BLaER1 (cell line): ENCODE measurements around the gene HEATR5B.
"Not testable (repeated sequence)": the region's sequence is repeated elsewhere in the genome, so short reads cannot be mapped to it uniquely, and the experiment has no call there.

ENCODE experiments used
- H3K27ac ChIP-seq: shearing (Covaris generic); formaldehyde crosslinking; 2 replicates; pipeline ENCODE4 v1.8.1; 2022
- H3K27me3 ChIP-seq: shearing (Covaris generic); formaldehyde crosslinking; 2 replicates; pipeline ENCODE4 v1.8.1; 2022
- H3K36me3 ChIP-seq: shearing (Covaris generic); formaldehyde crosslinking; 2 replicates; pipeline ENCODE4 v1.8.1; 2022
- H3K4me1 ChIP-seq: shearing (Covaris generic); formaldehyde crosslinking; 2 replicates; pipeline ENCODE4 v1.8.1; 2022
- H3K4me2 ChIP-seq: shearing (Covaris generic); formaldehyde crosslinking; 2 replicates; pipeline ENCODE4 v1.8.1; 2022
- H3K4me3 ChIP-seq: shearing (Covaris generic); formaldehyde crosslinking; 2 replicates; pipeline ENCODE4 v1.8.1; 2022
- H3K9ac ChIP-seq: shearing (Covaris generic); formaldehyde crosslinking; 2 replicates; pipeline ENCODE4 v1.8.1; 2022
- H3K9me3 ChIP-seq: shearing (Covaris generic); formaldehyde crosslinking; 2 replicates; pipeline ENCODE4 v1.8.1; 2022
- H4K20me1 ChIP-seq: shearing (Covaris generic); formaldehyde crosslinking; 2 replicates; pipeline ENCODE4 v1.8.1; 2022
- Cebpa-rat ChIP-seq: shearing (Covaris generic); IDR thresholded peaks from 2 replicates; pipeline ENCODE4 v1.8.1; 2022

The HEATR5B gene

DNA sequence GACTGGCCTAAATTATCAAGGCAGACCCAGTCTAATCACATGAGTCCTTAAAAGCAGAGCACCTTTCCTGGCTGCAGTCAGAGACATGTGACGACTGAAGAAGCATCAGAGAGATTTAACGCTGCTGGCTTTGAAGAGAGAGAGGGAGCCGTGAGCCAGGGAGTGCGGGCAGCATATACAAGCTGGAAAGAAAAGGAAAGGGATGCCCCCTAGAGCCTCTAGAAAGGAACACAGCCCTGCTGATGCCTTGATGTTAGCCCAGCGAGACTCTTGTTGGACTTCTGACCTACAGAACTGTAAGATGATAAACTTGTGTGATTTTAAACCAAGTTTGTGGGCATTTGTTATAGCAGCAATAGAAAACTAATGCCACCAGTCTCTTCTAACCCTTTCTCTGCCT, 58.1 kb downstream of the HEATR5B start:
- Histone ChIP-seq H3K4me2 (no peak overlapping the region), H3K4me3 (no peak overlapping the region), H3K4me1 (no peaks in the 10 kb centered on the region), H3K27me3 (no peaks in the 10 kb centered on the region), H3K27ac (no peak overlapping the region), H4K20me1 (no peaks in the 10 kb centered on the region), H3K9ac (no peak overlapping the region), H3K36me3 (peaks cover 67% of the 10 kb centered on the region), H3K9me3 (no peaks in the 10 kb centered on the region)
- TF ChIP-seq Cebpa-rat = no peak

DNA sequence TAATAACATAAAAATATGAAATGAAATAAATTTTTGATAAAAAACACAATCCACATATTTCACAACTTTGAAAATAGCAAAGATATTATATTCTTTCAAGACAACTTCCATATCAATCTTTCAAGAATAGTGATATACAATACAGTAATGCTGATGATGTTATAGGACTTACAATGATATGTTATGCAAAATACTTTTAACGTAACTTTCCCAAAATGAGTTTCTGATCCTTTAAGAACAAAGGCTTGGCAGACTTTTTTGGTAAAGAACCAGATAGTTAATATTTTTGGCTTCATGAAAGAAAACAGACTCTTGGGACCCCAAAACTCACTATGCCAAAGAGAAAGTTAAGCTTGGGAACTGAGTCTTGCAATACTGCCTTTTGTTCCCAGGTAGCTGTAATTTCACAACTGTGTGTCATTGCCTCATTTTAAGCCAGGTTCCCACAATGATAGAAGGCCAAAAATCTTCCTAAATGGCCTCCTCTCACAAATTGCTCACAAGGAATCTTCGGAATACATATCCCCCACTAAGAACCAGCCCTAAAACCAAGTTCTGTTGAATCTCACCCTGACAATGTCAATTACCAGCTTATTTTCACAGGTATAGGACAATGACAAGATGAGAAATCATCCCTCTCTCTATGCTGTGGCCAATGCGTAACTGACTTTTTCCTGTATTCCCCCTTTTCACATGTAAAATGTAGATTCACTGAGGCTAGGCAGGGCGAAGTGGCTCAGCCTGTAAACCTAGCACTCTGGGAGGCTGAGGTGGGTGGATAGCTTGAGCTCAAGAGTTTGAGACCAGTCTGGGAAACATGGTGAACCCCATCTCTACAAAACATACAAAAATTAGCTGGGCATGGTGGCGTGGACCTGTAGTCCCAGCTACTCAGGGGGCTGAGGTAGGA, 63.0 kb downstream of the HEATR5B start:
- no peaks in the 10 kb centered on the region for H3K27me3 ChIP-seq
- H3K9me3 ChIP-seq = no peaks in the 10 kb centered on the region
- no peak overlapping the region for H3K27ac ChIP-seq
- H3K4me2 ChIP-seq = no peak overlapping the region
- peaks cover 74% of the 10 kb centered on the region for H3K36me3 ChIP-seq
- H3K9ac ChIP-seq = no peak overlapping the region
- H3K4me3 ChIP-seq = no peak overlapping the region
- no peaks in the 10 kb centered on the region for H4K20me1 ChIP-seq
- H3K4me1 ChIP-seq = no peaks in the 10 kb centered on the region
- TF ChIP-seq Cebpa-rat = no peak

DNA sequence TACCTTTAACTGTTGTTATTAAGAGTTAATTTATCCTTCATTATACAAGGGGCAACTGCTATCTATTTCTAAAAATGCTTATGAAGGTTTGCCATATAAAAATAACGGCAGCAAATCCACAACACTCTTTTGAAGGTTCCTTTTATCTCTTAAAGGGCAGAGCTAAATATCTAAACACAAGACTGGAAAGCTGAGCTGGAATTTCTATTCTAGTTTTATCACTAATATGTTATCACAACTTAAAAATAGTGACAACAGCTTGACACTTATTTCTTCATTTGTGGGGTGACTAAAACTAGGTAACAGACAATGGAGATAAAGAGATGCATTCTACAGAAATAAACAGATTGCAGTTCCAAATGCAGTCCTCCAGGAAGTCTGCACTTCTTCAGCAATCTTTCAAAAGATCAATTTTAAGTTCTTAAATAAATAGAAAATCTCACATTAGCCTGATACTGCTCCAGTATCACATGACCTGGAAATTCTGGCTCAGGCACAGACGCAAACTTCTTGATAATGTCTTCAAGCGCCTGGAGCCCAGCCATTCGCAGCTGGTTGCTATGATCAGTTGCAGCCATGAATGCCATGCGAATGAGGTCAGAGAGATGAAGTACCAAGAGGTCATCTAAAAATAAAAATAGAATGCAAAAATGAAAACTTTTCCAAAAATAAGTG, 63.8 kb downstream of the HEATR5B start:
- no peak overlapping the region for H3K9ac ChIP-seq
- H3K4me2 ChIP-seq = no peak overlapping the region
- no peaks in the 10 kb centered on the region for H3K27me3 ChIP-seq
- H3K9me3 ChIP-seq = no peaks in the 10 kb centered on the region
- peaks cover 77% of the 10 kb centered on the region for H3K36me3 ChIP-seq
- H3K4me1 ChIP-seq = no peaks in the 10 kb centered on the region
- H4K20me1 ChIP-seq = no peaks in the 10 kb centered on the region
- H3K27ac ChIP-seq = no peak overlapping the region
- H3K4me3 ChIP-seq = no peak overlapping the region
- no peak for TF ChIP-seq Cebpa-rat

DNA sequence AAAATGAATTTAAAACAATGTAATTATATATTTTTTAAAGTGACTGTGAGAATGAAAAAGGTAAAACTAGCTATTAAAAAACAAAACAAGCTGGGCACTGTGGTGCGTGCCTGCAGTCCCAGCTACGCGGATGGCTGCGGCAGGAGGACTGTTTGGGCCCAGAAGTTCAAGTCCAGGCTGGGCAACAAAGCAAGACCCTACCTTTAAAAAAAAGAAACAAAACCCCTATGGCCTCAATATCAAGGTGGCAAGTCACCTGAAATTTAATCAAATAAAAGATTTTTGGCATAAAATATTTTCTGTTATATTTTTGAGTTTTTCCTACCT, 70.9 kb downstream of the HEATR5B start:
- H3K9me3 ChIP-seq = no peaks in the 10 kb centered on the region
- no peaks in the 10 kb centered on the region for H4K20me1 ChIP-seq
- peak overlapping the region; percentile 34 for H3K4me2 ChIP-seq
- no peak for TF ChIP-seq Cebpa-rat
- H3K36me3 ChIP-seq = peaks cover 62% of the 10 kb centered on the region
- H3K27me3 ChIP-seq = no peaks in the 10 kb centered on the region
- no peak overlapping the region for H3K4me3 ChIP-seq
- peak overlapping the region; percentile 23; the same call in 1 of the 2 replicates for H3K27ac ChIP-seq
- H3K4me1 ChIP-seq = peaks cover 21% of the 10 kb centered on the region
- no peak overlapping the region for H3K9ac ChIP-seq

DNA sequence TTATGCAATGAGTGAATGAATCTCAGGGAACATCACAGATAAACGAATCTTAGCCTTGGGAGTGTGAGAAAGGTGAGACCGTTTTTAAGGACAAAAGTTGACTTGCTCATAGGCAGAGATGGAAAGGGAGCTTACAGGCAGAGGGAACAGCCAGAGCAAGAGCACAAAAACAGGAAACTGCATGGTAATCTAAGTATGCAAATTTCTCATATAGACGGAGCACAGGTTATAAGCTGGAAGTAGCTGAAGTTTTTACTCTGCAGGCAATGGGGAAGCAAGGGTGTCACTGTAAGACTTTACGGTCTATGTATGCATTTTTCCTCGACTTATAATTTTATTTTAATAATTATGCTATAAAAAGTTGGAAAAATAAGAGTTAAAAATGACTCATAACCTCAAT, 73.0 kb downstream of the HEATR5B start:
- Histone ChIP-seq H4K20me1 (no peaks in the 10 kb centered on the region), H3K4me1 (peaks cover 21% of the 10 kb centered on the region), H3K4me2 (no peak overlapping the region), H3K4me3 (no peak overlapping the region), H3K36me3 (peaks cover 66% of the 10 kb centered on the region), H3K9me3 (no peaks in the 10 kb centered on the region), H3K27ac (no peak overlapping the region), H3K27me3 (no peaks in the 10 kb centered on the region), H3K9ac (no peak overlapping the region)
- no peak for TF ChIP-seq Cebpa-rat

DNA sequence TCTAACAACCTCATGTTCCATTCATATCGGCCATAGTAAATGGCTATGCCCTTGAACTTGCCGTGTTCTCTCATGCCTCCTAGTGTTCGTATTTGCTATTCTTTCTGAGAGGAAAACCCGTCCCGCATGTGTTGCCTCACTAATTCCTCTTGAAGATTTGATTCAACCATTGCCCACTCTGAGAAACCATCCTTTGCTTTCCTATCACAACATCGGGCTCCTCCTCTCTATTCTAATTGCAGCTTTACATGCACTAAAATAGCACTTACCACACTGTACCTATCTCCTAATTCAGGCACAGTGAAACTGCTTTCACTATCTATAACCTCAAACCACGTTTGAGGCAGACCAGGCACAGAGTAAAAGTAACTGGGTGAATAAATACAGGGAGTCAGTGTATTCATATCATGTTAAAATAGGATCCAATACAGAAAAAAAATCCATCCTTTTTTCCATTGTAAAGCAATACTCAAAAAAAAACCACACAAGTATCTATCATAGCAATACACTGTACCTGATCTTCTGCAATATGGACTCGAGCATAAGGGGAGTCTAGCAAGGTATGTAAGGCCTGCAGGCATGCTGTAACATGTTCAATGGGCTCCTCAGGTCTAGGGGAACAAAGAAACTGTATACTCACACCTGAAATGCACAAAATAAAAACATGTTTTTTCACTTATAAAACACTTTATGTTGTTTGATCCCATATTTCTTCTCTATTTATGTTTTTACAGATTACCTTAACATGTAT, 78.9 kb downstream of the HEATR5B start:
- H4K20me1 ChIP-seq = no peaks in the 10 kb centered on the region
- peaks cover 81% of the 10 kb centered on the region for H3K36me3 ChIP-seq
- no peak overlapping the region for H3K9ac ChIP-seq
- H3K27ac ChIP-seq = no peak overlapping the region
- no peak overlapping the region for H3K4me3 ChIP-seq
- no peaks in the 10 kb centered on the region for H3K9me3 ChIP-seq
- no peaks in the 10 kb centered on the region for H3K4me1 ChIP-seq
- H3K27me3 ChIP-seq = no peaks in the 10 kb centered on the region
- H3K4me2 ChIP-seq = no peak overlapping the region
- TF ChIP-seq Cebpa-rat = no peak

DNA sequence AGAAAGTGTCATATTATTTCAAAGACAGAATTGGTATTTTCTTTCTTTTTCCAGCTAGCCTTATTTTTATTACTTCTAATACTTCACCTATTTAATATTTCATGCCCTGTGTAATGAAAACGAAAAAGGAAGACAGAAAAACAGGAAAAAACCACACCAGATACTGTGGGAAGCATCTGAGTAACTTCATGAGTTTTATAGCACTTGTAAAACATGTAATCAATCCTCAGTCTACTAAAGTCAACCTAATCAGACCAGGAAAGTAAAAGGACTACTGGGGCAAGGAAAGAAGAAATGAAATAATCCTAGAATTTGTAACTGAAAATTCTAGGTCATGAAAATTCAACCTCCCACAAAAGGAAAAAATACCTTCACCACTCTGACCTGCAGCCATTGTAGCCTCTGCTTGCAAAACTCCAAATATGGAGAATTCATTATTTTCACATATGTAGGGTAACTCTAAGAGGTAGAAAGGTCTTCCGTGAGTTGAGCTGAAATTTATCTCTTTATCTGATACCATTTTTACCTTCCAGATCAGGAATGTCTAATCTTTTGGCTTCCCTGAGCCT, 83.1 kb downstream of the HEATR5B start:
- Histone ChIP-seq H3K27me3 (no peaks in the 10 kb centered on the region), H3K36me3 (peaks cover 86% of the 10 kb centered on the region), H4K20me1 (no peaks in the 10 kb centered on the region), H3K27ac (no peak overlapping the region), H3K4me1 (no peaks in the 10 kb centered on the region), H3K9me3 (no peaks in the 10 kb centered on the region), H3K9ac (no peak overlapping the region), H3K4me3 (no peak overlapping the region), H3K4me2 (no peak overlapping the region)
- no peak for TF ChIP-seq Cebpa-rat

DNA sequence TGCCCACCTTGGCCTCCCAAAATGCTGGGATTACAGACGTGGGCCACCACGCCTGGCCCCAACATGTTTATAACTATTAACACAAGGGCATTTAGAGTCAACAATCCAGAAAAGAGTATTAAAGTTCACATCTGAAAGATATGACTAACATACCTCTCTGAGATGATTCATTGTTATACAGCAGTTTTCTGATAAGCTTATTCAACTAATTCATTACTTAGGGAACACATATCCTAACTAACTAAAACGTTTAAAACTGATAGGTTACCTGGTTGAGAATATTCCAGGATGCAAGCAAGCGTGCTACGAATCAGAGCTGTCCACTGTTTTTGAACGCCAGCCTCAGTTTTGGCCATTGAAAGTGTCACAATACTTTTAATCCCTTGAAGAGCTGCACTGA, 83.9 kb downstream of the HEATR5B start:
- no peak overlapping the region for H3K9ac ChIP-seq
- H4K20me1 ChIP-seq = no peaks in the 10 kb centered on the region
- H3K4me2 ChIP-seq = no peak overlapping the region
- peaks cover 85% of the 10 kb centered on the region for H3K36me3 ChIP-seq
- no peaks in the 10 kb centered on the region for H3K27me3 ChIP-seq
- H3K4me1 ChIP-seq = no peaks in the 10 kb centered on the region
- no peaks in the 10 kb centered on the region for H3K9me3 ChIP-seq
- H3K4me3 ChIP-seq = no peak overlapping the region
- no peak overlapping the region for H3K27ac ChIP-seq
- no peak for TF ChIP-seq Cebpa-rat

DNA sequence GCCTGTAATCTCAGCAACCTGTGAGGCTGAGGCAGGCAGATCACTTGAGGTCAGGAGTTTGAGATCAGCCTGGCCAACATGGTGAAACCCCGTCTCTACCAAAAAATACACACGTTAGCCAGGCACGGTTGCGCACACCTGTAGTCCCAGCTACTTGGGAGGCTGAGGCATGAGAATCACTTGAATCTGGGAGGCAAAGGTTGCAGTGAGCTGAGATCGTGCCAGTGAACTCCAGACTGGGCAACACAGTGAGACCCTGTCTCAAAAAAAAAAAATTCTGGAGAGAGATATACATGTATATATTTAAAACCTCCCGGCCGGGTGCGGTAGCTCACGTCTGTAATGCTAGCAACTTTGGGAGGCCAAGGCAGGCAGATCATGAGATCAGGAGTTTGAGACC, 84.8 kb downstream of the HEATR5B start:
- not testable (repeated sequence) for H3K4me1 ChIP-seq, H3K4me2 ChIP-seq, H3K27me3 ChIP-seq, H3K9me3 ChIP-seq, H4K20me1 ChIP-seq, H3K27ac ChIP-seq, H3K9ac ChIP-seq, H3K4me3 ChIP-seq
- peaks cover 80% of the 10 kb centered on the region for H3K36me3 ChIP-seq
